Ishikawa (cell line): ENCODE results near the gene AP5M1.

ENCODE experiments used
- CEBPB ChIP-seq: IDR thresholded peaks from 2 replicates; pipeline ENCODE4 v1.6.1; 2012
- CREB1 ChIP-seq: IDR thresholded peaks from 2 replicates; pipeline ENCODE4 v1.6.1; 2012; ENCODE audit warnings: low read depth
- EGR1 ChIP-seq: IDR thresholded peaks from 2 replicates; pipeline ENCODE4 v1.6.1; 2012
- EP300 ChIP-seq: IDR thresholded peaks from 2 replicates; pipeline ENCODE4 v1.6.1; 2012; ENCODE audit warnings: borderline replicate concordance
- FOXM1 ChIP-seq: IDR thresholded peaks from 2 replicates; pipeline ENCODE4 v1.6.1; 2012; ENCODE audit warnings: low read depth, borderline replicate concordance
- NFIC ChIP-seq: IDR thresholded peaks from 2 replicates; pipeline ENCODE4 v1.6.1; 2012
- RAD21 ChIP-seq: IDR thresholded peaks from 2 replicates; pipeline ENCODE4 v1.6.1; 2012; ENCODE audit warnings: low read depth
- REST ChIP-seq: IDR thresholded peaks from 2 replicates; pipeline ENCODE4 v1.6.1; 2012; ENCODE audit warnings: low read depth, mild to moderate bottlenecking
- TAF1 ChIP-seq: IDR thresholded peaks from 2 replicates; pipeline ENCODE4 v1.6.1; 2012; ENCODE audit warnings: low read depth, mild to moderate bottlenecking
- TCF12 ChIP-seq: IDR thresholded peaks from 2 replicates; pipeline ENCODE4 v1.6.1; 2012; ENCODE audit warnings: low read depth
- YY1 ChIP-seq: IDR thresholded peaks from 2 replicates; pipeline ENCODE4 v1.6.1; 2012; ENCODE audit warnings: low read depth

- TF ChIP-seq EP300 (no peak), CEBPB (no peak), FOXM1 (no peak), NFIC (no peak), RAD21 (no peak), EGR1 (no peak), REST (no peak), YY1 (no peak), TCF12 (no peak), TAF1 (no peak), CREB1 (no peak)
These were observed 55.0 kb downstream of the AP5M1 start for GRCh38 chr14:57323721-57324120.
